Stimulated activated CD4-positive, alpha-beta T cell treated with anti-CD3 and anti-CD28 coated beads, Interleukin-2, amount 100 ng/mL, for 24 hours (primary cell): ENCODE results near the gene ATL3.
A peak's percentile ranks its signal among the peaks of the same experiment; 100 is the strongest.
"Not testable (repeated sequence)": the region's sequence is repeated elsewhere in the genome, so short reads cannot be mapped to it uniquely, and the experiment has no call there.

Experiments
- DNase-seq, 2 donors: peaks; one replicate each; pipeline ENCODE4 v3.0.0-alpha.2; 2020

The ATL3 gene

GRCh38 chr11:63619967-63620366 is 51.2 kb downstream of the ATL3 start:
- DNase-seq, result no peak

GRCh38 chr11:63617686-63618085 is 53.5 kb downstream of the ATL3 start:
- DNase-seq, result not testable (repeated sequence)

GRCh38 chr11:63616953-63617352 is 54.2 kb downstream of the ATL3 start:
- DNase-seq, result no peak

GRCh38 chr11:63614136-63614671 is 57.0 kb downstream of the ATL3 start, which contains the start of gene PLAAT3:
Gene PLAAT3, minus strand, starts transcription at chr11:63614433. Its CDS starts 419 bp downstream, at chr11:63614014.
- DNase-seq, result peak; percentile 33 to 54

- DNase-seq, result peak; percentile 26 to 38
Observed at GRCh38 chr11:63613517-63614135, 57.5 kb downstream of the ATL3 start.

GRCh38 chr11:63612181-63612580 is 59.0 kb downstream of the ATL3 start:
- no peak for DNase-seq

- no peak for DNase-seq
Observed at GRCh38 chr11:63611395-63611747, 59.8 kb downstream of the ATL3 start.

GRCh38 chr11:63610604-63611394 is 60.4 kb downstream of the ATL3 start:
- no peak for DNase-seq

GRCh38 chr11:63609971-63610580 is 61.1 kb downstream of the ATL3 start:
- DNase-seq, result no peak

GRCh38 chr11:63609536-63609935 is 61.6 kb downstream of the ATL3 start:
- no peak for DNase-seq

- DNase-seq, result no peak
Observed at GRCh38 chr11:63608353-63609345, 62.5 kb downstream of the ATL3 start.

- no peak for DNase-seq
Observed at GRCh38 chr11:63603180-63603518, 68.0 kb downstream of the ATL3 start.

- not testable (repeated sequence) for DNase-seq
Observed at GRCh38 chr11:63602290-63603179, 68.6 kb downstream of the ATL3 start.

- no peak for DNase-seq
Observed at GRCh38 chr11:63599211-63600122, 71.7 kb downstream of the ATL3 start.

GRCh38 chr11:63598556-63598955 is 72.6 kb downstream of the ATL3 start:
- DNase-seq, result no peak

GRCh38 chr11:63595296-63595695 is 75.9 kb downstream of the ATL3 start:
- no peak for DNase-seq

- DNase-seq, result no peak
Observed at GRCh38 chr11:63592975-63593395, 78.2 kb downstream of the ATL3 start.

GRCh38 chr11:63590024-63590788 is 81.0 kb downstream of the ATL3 start:
- no peak for DNase-seq

GRCh38 chr11:63589000-63589399 is 82.2 kb downstream of the ATL3 start:
- no peak for DNase-seq
